ENCODE data around the gene CERT1.

The CERT1 gene

GRCh38 chr5:75468593-75468992 lies 42.8 kb downstream of the CERT1 start:
- no peaks in the 10 kb centered on the region for H3K4me1 Mint-ChIP-seq
- H3K36me3 Mint-ChIP-seq (ENCODE audit: low read depth), result peaks cover 63% of the 10 kb centered on the region
- H3K4me3 Mint-ChIP-seq, result no peak overlapping the region
- no peaks in the 10 kb centered on the region for H3K27me3 Mint-ChIP-seq (ENCODE audit: low read depth, poor library complexity)
- TF ChIP-seq CTCF (IDR thresholded peaks at IDR 0.05), result no peak
- no peak overlapping the region for H3K27ac Mint-ChIP-seq
- peaks cover 62% of the 10 kb centered on the region for H3K9me3 Mint-ChIP-seq
- no peak for DNase-seq

DNA sequence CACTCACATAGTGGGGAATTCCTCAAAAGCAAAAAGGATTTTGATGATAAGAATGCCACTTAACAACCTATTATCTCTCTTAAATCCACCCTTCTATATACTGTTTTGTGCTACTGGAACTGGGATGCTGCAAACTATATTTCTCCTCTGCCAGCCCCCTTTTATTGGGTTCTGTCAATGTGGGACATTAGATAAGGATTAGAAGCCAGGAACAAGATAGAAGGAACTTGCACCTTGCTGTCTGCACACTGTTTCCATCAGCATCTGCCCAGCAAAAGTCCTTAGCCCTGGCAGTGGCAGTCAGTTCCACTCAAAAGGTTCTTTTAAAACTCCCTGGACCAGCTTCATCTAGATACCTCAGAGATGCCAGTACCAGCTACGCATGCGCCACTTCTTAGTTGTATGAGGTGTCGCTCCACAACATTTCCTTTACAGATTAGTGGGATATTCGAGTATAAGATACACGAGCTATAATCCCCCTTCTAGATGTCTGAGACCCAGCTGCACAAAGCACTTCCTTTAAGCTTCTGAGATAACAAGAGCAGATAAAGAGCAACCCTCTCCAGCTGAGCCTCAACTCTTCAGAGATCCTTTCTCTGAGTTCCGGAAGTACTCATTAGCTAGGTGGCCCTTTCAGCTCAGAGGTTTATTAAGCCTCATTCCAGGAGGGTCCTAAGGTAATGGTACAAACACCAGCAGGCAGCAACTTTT lies 45.3 kb downstream of the CERT1 start:
- Mint-ChIP-seq H3K4me3 (no peak overlapping the region), H3K36me3 (ENCODE audit: low read depth) (peaks cover 62% of the 10 kb centered on the region), H3K9me3 (peaks cover 49% of the 10 kb centered on the region), H3K27me3 (ENCODE audit: low read depth, poor library complexity) (peaks cover 3% of the 10 kb centered on the region), H3K27ac (no peak overlapping the region), H3K4me1 (no peaks in the 10 kb centered on the region)
- TF ChIP-seq CTCF (IDR thresholded peaks at IDR 0.05), result no peak
- no peak for DNase-seq

GRCh38 chr5:75465480-75465879 lies 45.9 kb downstream of the CERT1 start:
- DNase-seq, result no peak
- peaks cover 55% of the 10 kb centered on the region for H3K36me3 Mint-ChIP-seq (ENCODE audit: low read depth)
- no peak overlapping the region for H3K4me3 Mint-ChIP-seq
- H3K27me3 Mint-ChIP-seq (ENCODE audit: low read depth, poor library complexity), result peaks cover 3% of the 10 kb centered on the region
- H3K27ac Mint-ChIP-seq, result no peak overlapping the region
- H3K4me1 Mint-ChIP-seq, result no peaks in the 10 kb centered on the region
- TF ChIP-seq CTCF (IDR thresholded peaks at IDR 0.05), result no peak
- H3K9me3 Mint-ChIP-seq, result peaks cover 42% of the 10 kb centered on the region

- Mint-ChIP-seq H3K9me3 (peaks cover 25% of the 10 kb centered on the region), H3K27ac (no peak overlapping the region), H3K27me3 (ENCODE audit: low read depth, poor library complexity) (peaks cover 3% of the 10 kb centered on the region), H3K36me3 (ENCODE audit: low read depth) (peaks cover 44% of the 10 kb centered on the region), H3K4me1 (no peaks in the 10 kb centered on the region), H3K4me3 (no peak overlapping the region)
- DNase-seq, result no peak
- TF ChIP-seq CTCF (IDR thresholded peaks at IDR 0.05), result no peak
Measured at GRCh38 chr5:75463726-75464125, 47.7 kb downstream of the CERT1 start.

DNA sequence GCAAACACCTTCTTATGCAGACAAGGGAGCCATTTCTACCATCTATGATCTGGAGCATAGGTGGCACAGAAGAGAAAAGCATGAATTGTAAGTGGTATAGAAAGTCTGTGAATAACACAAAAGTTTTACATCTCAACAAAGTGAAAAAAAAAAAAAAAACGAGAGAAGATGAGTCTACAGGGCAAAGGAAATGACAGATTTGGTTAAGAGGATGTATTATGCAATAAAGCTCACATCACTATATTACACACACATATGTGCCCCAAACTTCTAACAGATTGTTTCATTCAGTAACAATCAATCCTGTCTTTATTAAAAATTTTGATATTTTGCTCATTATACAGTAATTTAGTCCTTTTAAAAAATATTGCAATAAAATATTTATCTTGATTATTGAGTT lies 49.8 kb downstream of the CERT1 start:
- Mint-ChIP-seq H3K4me3 (no peak overlapping the region), H3K36me3 (ENCODE audit: low read depth) (peaks cover 39% of the 10 kb centered on the region), H3K9me3 (peaks cover 7% of the 10 kb centered on the region), H3K27ac (no peak overlapping the region), H3K4me1 (no peaks in the 10 kb centered on the region), H3K27me3 (ENCODE audit: low read depth, poor library complexity) (peaks cover 3% of the 10 kb centered on the region)
- no peak for TF ChIP-seq CTCF (IDR thresholded peaks at IDR 0.05)
- DNase-seq, result no peak

DNA sequence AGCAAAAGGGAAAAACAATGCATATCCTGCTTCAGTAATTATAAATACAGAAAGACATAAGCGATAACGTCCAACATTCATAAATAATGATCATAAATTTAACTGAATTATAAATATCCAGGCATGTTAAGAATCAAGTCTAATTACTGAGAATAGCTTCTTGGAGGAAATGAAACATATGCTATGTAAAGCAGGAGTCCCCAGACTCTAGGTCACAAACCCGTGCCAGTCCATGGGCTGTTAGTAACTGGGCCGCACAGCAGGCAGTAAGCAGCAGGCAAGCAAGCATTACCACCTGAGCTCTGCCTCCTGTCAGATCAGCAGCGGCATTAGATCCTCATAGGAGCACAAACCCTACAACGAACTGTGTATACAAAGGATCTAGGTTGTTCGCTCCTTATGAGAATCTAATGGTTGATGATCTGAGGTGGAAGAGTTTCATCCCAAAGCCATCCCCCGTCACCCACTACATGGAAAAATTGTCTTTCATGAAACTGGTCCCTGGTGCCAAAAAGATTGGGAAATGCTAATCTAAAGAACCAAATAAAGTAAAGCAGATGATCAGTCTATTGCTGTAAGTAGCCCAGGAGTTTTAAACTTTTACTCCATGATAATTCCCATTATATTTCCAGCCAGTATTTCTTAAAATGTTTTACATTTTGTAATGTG lies 50.4 kb downstream of the CERT1 start:
- DNase-seq, result no peak
- TF ChIP-seq CTCF (IDR thresholded peaks at IDR 0.05), result no peak
- Mint-ChIP-seq H3K4me3 (no peak overlapping the region), H3K36me3 (ENCODE audit: low read depth) (peaks cover 38% of the 10 kb centered on the region), H3K27me3 (ENCODE audit: low read depth, poor library complexity) (peaks cover 3% of the 10 kb centered on the region), H3K4me1 (no peaks in the 10 kb centered on the region), H3K9me3 (peaks cover 7% of the 10 kb centered on the region), H3K27ac (peak overlapping the region; percentile 67)

Data from nephron progenitor cell (in vitro differentiated cells).